SK-N-SH (cell line): ENCODE measurements around the gene DERA. TPM values are rescaled to one million over a fixed set of nuclear protein-coding genes. Genes with fewer than 3 reads are reported as not detected.

Experiments
- CTCF ChIA-PET: fragments of 300-600, 350-600 bp; formaldehyde crosslinking; extraction: SDS; loops from one replicate; lab custom pipeline; 2021; lab: Yijun Ruan, JAX
- POLR2A ChIA-PET: fragments of 350-600 bp; sonication (Branson Sonifier 250); formaldehyde crosslinking; extraction: SDS; loops from one replicate; lab custom pipeline; 2020; ENCODE audit warnings: antibody characterized with exemption, inconsistent platforms; lab: Yijun Ruan, JAX
- DNase-seq: peaks from one replicate; pipeline ENCODE4 v3.0.0; 2012
- H2AFZ ChIP-seq: fragments of 200-600 bp; sonication (generic); 2 replicates; pipeline ENCODE4 v1.8.1; 2016; ENCODE audit warnings: antibody characterized with exemption, mild to moderate bottlenecking, low read depth
- H3F3A ChIP-seq: fragments of 200-600 bp; sonication (generic); replicated peaks from 2 replicates; pipeline ENCODE3; 2016; ENCODE audit warnings: antibody characterized with exemption, mild to moderate bottlenecking; ENCODE audit not compliant: insufficient read depth
- H3K27ac ChIP-seq, 2 experiments: fragments of 200-500 bp in 1 of 2; fragments of 200-600 bp in 1 of 2; sonication (Bioruptor generic) in 1 of 2; sonication (generic), shearing (Covaris generic) in 1 of 2; 2 replicates each; pipeline versions ENCODE4 v1.5.1 to v1.6.1; 2014 to 2016; ENCODE audit warnings: low read depth in 2 of 2, inconsistent platforms in 1 of 2, low read length in 1 of 2, mild to moderate bottlenecking in 1 of 2, mixed read lengths in 1 of 2
- H3K27me3 ChIP-seq: fragments of 200-600 bp; sonication (generic), shearing (Covaris generic); 2 replicates; pipeline ENCODE4 v1.6.1; 2016; ENCODE audit warnings: mixed run types; ENCODE audit not compliant: insufficient read depth
- H3K36me3 ChIP-seq, 2 experiments: fragments of 200-500 bp in 1 of 2; fragments of 200-600 bp in 1 of 2; sonication (Bioruptor generic) in 1 of 2; sonication (generic) in 1 of 2; replicated peaks in 1 of 2; 2 replicates each; pipeline versions ENCODE3 to v1.5.1; 2014 to 2016; ENCODE audit warnings: low read length in 1 of 2, mild to moderate bottlenecking in 1 of 2; ENCODE audit not compliant: insufficient read depth in 2 of 2, control insufficient read depth in 1 of 2
- H3K4me1 ChIP-seq, 2 experiments: fragments of 200-500 bp in 1 of 2; fragments of 200-600 bp in 1 of 2; sonication (Bioruptor generic) in 1 of 2; sonication (generic), shearing (Covaris generic) in 1 of 2; 2 replicates each; pipeline versions ENCODE4 v1.5.1 to v1.6.1; 2014 to 2016; ENCODE audit warnings: low read depth in 1 of 2, low read length in 1 of 2, mixed run types in 1 of 2; ENCODE audit not compliant: insufficient read depth in 2 of 2, control insufficient read depth in 1 of 2
- H3K4me2 ChIP-seq: fragments of 200-600 bp; sonication (generic), shearing (Covaris generic); 2 replicates; pipeline ENCODE4 v1.6.1; 2017; ENCODE audit warnings: mixed run types
- H3K4me3 ChIP-seq, 2 experiments: fragments of 200-500 bp in 1 of 2; fragments of 200-600 bp in 1 of 2; sonication (Bioruptor generic) in 1 of 2; sonication (generic), shearing (Covaris generic) in 1 of 2; 2 replicates each; pipeline versions ENCODE4 v1.5.1 to v1.8.1; 2014 to 2016; ENCODE audit warnings: low read depth in 2 of 2, inconsistent platforms in 1 of 2, low read length in 1 of 2, mild to moderate bottlenecking in 1 of 2, mixed read lengths in 1 of 2, moderate library complexity in 1 of 2
- H3K79me2 ChIP-seq: fragments of 200-600 bp; sonication (generic); 2 replicates; pipeline ENCODE4 v1.8.1; 2017; ENCODE audit warnings: mild to moderate bottlenecking; ENCODE audit not compliant: insufficient read depth
- H3K9ac ChIP-seq: fragments of 200-600 bp; sonication (generic); 2 replicates; pipeline ENCODE4 v1.6.1; 2017; ENCODE audit warnings: mixed run types
- H3K9me2 ChIP-seq: fragments of 200-600 bp; sonication (generic); 2 replicates; pipeline ENCODE4 v1.6.1; 2017; ENCODE audit warnings: mixed run types
- H3K9me3 ChIP-seq: fragments of 200-600 bp; sonication (generic); 2 replicates; pipeline ENCODE4 v1.6.1; 2017; ENCODE audit warnings: mixed run types, mild to moderate bottlenecking, moderate library complexity
- H4K20me1 ChIP-seq: fragments of 200-600 bp; sonication (generic); 2 replicates; pipeline ENCODE4 v1.6.1; 2017; ENCODE audit warnings: mild to moderate bottlenecking, mixed run types; ENCODE audit not compliant: insufficient read depth
- CHD2 ChIP-seq: fragments of 150-350 bp; IDR thresholded peaks from 2 replicates; pipeline ENCODE4 v1.6.1; 2018; ENCODE audit warnings: low read length; ENCODE audit not compliant: partially characterized antibody
- EP300 ChIP-seq, 2 experiments: IDR thresholded peaks; 2 replicates each; pipeline versions ENCODE4 v1.4.0 to v1.6.1; 2012; ENCODE audit warnings: borderline replicate concordance in 1 of 2, low read depth in 1 of 2, low read length in 1 of 2
- FOSL2 ChIP-seq: IDR thresholded peaks from 2 replicates; pipeline ENCODE4 v1.4.0; 2012; ENCODE audit warnings: low read depth, mild to moderate bottlenecking, moderate library complexity, borderline replicate concordance
- FOXJ3 ChIP-seq: sonication (generic); formaldehyde crosslinking; IDR thresholded peaks from 2 replicates; pipeline ENCODE4 v1.5.1; 2020; ENCODE audit warnings: mild to moderate bottlenecking, missing genetic modification reagents
- FOXM1 ChIP-seq: IDR thresholded peaks from 2 replicates; pipeline ENCODE4 v1.4.0; 2012; ENCODE audit warnings: low read depth, mild to moderate bottlenecking
- GABPA ChIP-seq: IDR thresholded peaks from 2 replicates; pipeline ENCODE4 v1.4.0; 2012; ENCODE audit warnings: low read depth, mild to moderate bottlenecking
- MEF2A ChIP-seq: IDR thresholded peaks from 2 replicates; pipeline ENCODE4 v1.4.0; 2012; ENCODE audit warnings: low read depth, borderline replicate concordance
- MXI1 ChIP-seq: IDR thresholded peaks from 2 replicates; pipeline ENCODE4 v1.6.1; 2012; ENCODE audit warnings: mild to moderate bottlenecking, low read depth, low read length, improper control_type of control experiment
- POLR2AphosphoS5 ChIP-seq: IDR thresholded peaks from 2 replicates; pipeline ENCODE4 v1.6.1; 2012; ENCODE audit warnings: low read depth, low read length
- RAD21 ChIP-seq: IDR thresholded peaks from 2 replicates; pipeline ENCODE4 v1.6.1; 2012; ENCODE audit warnings: mild to moderate bottlenecking, low read length
- REST ChIP-seq: IDR thresholded peaks from 2 replicates; pipeline ENCODE4 v1.6.1; 2012; ENCODE audit warnings: mild to moderate bottlenecking, low read depth, low read length, moderate library complexity
- RFX5 ChIP-seq: IDR thresholded peaks from 2 replicates; pipeline ENCODE4 v1.6.1; 2012; ENCODE audit warnings: mild to moderate bottlenecking, improper control_type of control experiment, low read length
- SMC3 ChIP-seq: IDR thresholded peaks from 2 replicates; pipeline ENCODE4 v1.6.1; 2012; ENCODE audit warnings: low read depth, low read length, improper control_type of control experiment
- TCF12 ChIP-seq: IDR thresholded peaks from 2 replicates; pipeline ENCODE4 v1.4.0; 2012
- TEAD4 ChIP-seq: IDR thresholded peaks from 2 replicates; pipeline ENCODE4 v1.4.0; 2012; ENCODE audit warnings: mild to moderate bottlenecking, borderline replicate concordance; ENCODE audit not compliant: insufficient read depth
- USF1 ChIP-seq: IDR thresholded peaks from 2 replicates; pipeline ENCODE4 v1.4.0; 2012; ENCODE audit warnings: low read depth, borderline replicate concordance
- WGBS: methylation state at CpG from one replicate; pipeline ENCODE4 v1.1.6; 2017; ENCODE audit warnings: low lambda C conversion rate; 5-methylcytosine and 5-hydroxymethylcytosine counted together
- polyA plus RNA-seq, 3 experiments: library from polyadenylated mRNA; depleted of rRNA; stranded (reverse); fragments of >200 nt; gene quantifications; 2 replicates each; pipeline ENCODE4 v1.2.3, GENCODE V29; 2012
- TF ChIP-seq, protein P1 (sequence below): IDR thresholded peaks from 2 replicates; pipeline ENCODE4 v1.4.0; 2012; ENCODE audit warnings: low read depth
- TF ChIP-seq, protein P2 (sequence below): IDR thresholded peaks from 2 replicates; pipeline ENCODE4 v1.4.0; 2012; ENCODE audit warnings: low read depth, borderline replicate concordance
- TF ChIP-seq, protein P3 (sequence below): fragments of 150-350 bp; IDR thresholded peaks from 2 replicates; pipeline ENCODE4 v1.6.1; 2017; ENCODE audit warnings: antibody characterized with exemption, low read length, low read depth, borderline replicate concordance

Gene DERA
- polyA plus RNA-seq, 1 of the 3 experiments (the other 2 are of a cell fraction) = 16.6 TPM

GRCh38 chr12:15868186-15868585 lies 42.9 kb upstream of the DERA start:
- H3K9me2 ChIP-seq = no peaks in the 10 kb centered on the region
- CTCF ChIA-PET = no interaction called here
- H3K4me2 ChIP-seq = no peak overlapping the region
- H3K36me3 ChIP-seq = no peaks in the 10 kb centered on the region
- H3K27me3 ChIP-seq = no peaks in the 10 kb centered on the region
- H3F3A ChIP-seq = no peaks in the 10 kb centered on the region
- 74% methylated on average over 3 of the region's 3 CpGs for WGBS
- DNase-seq = no peak
- no peak overlapping the region for H3K4me3 ChIP-seq
- H4K20me1 ChIP-seq = no peaks in the 10 kb centered on the region
- no peaks in the 10 kb centered on the region for H3K79me2 ChIP-seq
- POLR2A ChIA-PET = no interaction called here
- TF ChIP-seq RFX5 (no peak), FOXM1 (no peak), EP300 (IDR thresholded peaks at IDR 0.05; ENCODE audit: borderline replicate concordance in 1 of 2, low read depth in 1 of 2, low read length in 1 of 2) (no peak), FOSL2 (no peak), TCF12 (no peak), MEF2A (no peak), MXI1 (no peak), CHD2 (no peak), REST (no peak), TEAD4 (no peak), GABPA (no peak), SMC3 (no peak), RAD21 (no peak), USF1 (no peak), POLR2AphosphoS5 (no peak), FOXJ3 (CRISPR knock-in tag) (no peak)
- TF ChIP-seq, protein P1, sequence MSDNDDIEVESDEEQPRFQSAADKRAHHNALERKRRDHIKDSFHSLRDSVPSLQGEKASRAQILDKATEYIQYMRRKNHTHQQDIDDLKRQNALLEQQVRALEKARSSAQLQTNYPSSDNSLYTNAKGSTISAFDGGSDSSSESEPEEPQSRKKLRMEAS = no peak
- TF ChIP-seq, protein P2, sequence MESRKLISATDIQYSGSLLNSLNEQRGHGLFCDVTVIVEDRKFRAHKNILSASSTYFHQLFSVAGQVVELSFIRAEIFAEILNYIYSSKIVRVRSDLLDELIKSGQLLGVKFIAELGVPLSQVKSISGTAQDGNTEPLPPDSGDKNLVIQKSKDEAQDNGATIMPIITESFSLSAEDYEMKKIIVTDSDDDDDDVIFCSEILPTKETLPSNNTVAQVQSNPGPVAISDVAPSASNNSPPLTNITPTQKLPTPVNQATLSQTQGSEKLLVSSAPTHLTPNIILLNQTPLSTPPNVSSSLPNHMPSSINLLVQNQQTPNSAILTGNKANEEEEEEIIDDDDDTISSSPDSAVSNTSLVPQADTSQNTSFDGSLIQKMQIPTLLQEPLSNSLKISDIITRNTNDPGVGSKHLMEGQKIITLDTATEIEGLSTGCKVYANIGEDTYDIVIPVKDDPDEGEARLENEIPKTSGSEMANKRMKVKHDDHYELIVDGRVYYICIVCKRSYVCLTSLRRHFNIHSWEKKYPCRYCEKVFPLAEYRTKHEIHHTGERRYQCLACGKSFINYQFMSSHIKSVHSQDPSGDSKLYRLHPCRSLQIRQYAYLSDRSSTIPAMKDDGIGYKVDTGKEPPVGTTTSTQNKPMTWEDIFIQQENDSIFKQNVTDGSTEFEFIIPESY = no peak
- TF ChIP-seq, protein P3, sequence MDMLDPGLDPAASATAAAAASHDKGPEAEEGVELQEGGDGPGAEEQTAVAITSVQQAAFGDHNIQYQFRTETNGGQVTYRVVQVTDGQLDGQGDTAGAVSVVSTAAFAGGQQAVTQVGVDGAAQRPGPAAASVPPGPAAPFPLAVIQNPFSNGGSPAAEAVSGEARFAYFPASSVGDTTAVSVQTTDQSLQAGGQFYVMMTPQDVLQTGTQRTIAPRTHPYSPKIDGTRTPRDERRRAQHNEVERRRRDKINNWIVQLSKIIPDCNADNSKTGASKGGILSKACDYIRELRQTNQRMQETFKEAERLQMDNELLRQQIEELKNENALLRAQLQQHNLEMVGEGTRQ = no peak
- H3K9me3 ChIP-seq = no peaks in the 10 kb centered on the region
- no peak overlapping the region for H3K27ac ChIP-seq
- H3K4me1 ChIP-seq = no peaks in the 10 kb centered on the region
- H3K9ac ChIP-seq = no peak overlapping the region
- no peak overlapping the region for H2AFZ ChIP-seq
